CD4-positive, alpha-beta T cell treated with Interleukin-6 at 100 ng/mL for 8 hours (primary cell): ENCODE measurements around the gene DDX1.
"Not testable (repeated sequence)": the region's sequence is repeated elsewhere in the genome, so short reads cannot be mapped to it uniquely, and the experiment has no call there.

Experiments used
- DNase-seq: peaks from one replicate; pipeline ENCODE4 v3.0.0-alpha.2; 2020; ENCODE audit warnings: mixed read lengths, low spot score

The DDX1 gene

DNA sequence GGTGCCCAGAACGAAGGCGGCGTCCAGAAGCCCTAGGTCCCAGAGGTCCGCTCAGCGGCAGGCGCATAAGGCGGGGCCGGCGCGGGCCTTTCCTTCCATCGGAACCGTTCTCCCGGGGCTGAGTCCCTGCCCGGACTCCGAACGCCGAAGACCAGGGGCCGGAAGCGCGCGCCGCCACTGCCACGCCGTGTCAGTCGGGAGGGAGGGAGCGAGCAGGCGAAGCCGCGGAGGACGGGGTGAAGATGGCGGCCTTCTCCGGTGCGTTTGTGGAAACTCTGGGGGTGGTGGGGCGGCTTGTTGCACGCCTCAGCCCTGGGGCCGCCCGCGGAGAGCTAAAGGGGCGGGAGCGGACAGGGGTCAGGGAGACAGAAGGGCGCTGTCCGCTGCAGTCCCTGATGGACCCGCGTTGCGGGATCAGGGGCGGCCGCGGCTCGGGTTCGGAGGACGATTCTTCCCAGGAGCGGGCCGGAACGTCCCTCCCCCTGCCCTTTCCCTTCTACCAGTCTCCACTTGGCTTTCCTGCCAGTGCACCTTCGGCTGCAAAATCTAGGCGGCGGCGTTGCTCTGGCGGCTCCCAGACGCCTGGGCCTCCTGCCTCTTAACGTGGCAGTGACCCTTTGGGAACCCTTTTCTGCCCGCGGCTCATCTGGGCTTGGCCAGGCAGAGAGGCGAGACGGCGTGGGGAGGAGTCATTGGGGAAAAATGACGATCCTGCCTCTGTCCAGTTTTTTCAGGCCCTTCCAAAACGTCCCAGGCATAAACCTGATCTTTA lies at the start of gene DDX1:
Gene DDX1 (plus strand): TSS at position 177 of the 772 bp plus-strand sequence. CDS start 66 bp downstream, at position 243.
- DNase-seq, result peak; percentile 79

DNA sequence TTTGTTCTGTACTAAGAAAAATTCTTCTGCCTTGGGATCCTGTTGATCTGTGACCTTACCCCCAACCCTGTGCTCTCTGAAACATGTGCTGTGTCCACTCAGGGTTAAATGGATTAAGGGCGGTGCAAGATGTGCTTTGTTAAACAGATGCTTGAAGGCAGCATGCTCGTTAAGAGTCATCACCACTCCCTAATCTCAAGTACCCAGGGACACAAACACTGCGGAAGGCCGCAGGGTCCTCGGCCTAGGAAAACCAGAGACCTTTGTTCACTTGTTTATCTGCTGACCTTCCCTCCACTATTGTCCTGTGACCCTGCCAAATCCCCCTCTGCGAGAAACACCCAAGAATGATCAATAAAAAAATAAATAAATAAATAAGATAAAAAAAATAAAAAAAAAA lies 49.4 kb upstream of the DDX1 start:
- DNase-seq, result not testable (repeated sequence)

DNA sequence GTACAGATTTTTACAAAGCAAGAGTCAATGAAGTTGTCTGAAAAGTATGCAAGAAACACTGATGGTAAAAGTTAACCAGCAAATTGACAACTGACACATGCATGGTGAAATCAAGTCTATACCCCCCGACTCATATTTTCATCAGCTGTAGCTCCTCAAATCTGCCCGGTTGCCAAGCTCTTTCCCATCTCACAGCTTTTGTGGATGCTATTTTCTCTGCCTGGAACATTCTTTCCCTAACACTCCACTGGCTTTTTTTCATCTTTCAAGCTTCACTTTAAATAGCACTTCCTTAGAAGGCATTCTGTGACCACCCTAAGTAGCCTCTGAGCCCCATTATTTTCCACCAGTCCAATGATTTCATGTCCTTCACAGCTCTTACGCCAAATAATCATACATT lies 48.6 kb upstream of the DDX1 start:
- no peak for DNase-seq

DNA sequence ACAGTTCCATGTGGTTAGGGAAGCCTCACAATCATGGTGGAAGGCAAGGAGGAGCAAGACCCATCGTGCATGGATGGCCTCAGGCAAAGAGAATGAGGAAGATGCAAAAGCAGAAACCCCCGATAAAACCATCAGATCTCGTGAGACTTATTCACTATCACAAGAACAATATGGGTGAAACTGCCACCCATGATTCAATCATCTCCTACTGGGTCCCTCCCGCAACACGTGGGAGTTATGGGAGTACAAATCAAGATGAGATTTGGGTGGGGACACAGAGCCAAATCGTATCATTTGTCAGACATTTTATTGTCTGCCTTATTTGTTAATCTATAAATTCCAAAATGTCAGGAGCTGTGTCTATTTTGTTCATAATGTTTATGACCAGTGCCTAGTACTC lies 48.1 kb upstream of the DDX1 start:
- DNase-seq, result no peak

DNA sequence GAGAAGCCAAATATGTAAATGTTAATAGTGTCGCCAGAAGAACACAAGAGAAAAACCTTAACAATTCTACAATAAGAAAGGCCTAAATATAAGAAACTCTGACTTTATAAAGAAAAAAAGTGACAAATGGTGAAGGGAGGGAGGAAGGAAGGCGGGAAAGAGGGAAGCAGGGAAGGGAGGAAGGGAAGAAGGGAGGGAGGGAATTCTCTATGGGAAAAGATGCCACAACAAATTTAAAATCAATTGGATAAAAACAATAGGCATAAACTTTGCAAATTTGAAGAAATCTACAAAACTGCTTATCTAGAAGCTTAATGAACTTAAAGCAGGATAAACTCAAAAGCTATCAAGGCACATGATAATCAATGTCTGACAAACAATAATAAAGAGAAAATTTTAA lies 47.4 kb upstream of the DDX1 start:
- DNase-seq, result no peak

DNA sequence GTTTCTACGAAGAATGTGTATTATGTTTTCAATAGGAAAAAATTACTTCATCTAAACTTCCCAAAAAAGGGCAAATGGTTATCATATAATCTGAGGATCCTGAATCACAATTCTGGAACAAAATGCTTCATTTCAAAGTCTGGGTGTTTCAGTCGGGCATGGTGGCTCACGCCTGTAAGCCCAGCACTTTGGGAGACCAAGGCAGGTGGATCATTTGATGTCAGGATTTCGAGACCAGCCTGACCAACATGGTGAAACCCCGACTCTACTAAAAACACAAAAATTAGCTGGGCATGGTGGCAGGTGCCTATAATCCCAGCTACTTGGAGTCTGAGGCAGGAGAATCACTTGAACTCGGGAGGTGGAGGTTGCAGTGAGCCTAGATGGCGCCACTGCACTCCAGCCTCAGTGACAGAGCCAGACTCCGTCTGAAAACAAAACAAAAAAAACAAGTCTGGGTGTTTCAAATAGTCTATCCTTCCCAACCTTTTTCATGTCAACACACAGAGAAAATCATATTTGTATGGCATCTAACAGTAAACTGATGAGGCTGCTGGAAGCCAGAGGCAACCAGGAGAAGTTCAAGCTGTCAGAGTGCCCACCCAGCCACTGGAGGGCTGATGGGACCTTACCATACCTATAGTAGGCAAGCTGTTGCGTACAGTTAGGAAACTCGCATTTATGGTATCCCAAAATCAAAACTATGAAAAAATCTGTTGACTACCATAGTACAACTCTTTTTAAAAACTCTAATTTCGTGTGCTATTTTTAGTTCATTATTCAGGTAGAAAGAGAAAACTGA lies 45.2 kb upstream of the DDX1 start:
- no peak for DNase-seq

DNA sequence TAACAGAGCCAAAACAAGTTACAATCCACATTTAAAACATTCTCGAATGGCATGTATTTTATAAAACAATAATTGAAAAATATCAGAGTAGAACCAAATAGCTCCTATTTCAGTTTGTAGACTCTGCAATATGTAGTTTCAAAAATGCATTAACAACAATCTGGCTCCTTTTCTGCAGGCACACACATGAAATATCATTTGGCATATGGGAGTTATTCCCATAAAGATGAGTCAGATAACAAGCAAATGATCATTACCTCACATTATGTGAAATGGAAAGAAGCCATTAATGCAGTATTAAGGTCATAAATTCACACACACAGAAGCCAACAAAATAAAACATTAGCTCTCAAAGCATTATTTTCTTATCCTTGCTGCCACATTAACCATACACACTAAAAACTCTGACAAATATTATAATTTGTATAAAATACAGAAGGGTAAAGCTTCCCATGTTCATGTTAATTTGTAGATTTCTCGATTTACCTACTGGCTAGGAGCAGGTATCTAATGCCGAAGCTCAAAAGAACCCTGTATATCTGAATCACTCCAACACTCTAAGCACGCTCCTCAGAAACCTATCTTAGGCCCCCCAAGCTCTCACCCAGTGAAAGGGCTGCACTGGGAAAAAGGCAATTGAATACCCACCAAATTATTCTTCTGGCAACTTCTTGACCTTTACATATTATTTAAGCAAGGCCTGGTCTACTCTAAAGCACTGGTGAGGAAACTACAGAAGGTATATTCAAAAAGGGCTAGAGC lies 44.4 kb upstream of the DDX1 start:
- DNase-seq, result no peak

DNA sequence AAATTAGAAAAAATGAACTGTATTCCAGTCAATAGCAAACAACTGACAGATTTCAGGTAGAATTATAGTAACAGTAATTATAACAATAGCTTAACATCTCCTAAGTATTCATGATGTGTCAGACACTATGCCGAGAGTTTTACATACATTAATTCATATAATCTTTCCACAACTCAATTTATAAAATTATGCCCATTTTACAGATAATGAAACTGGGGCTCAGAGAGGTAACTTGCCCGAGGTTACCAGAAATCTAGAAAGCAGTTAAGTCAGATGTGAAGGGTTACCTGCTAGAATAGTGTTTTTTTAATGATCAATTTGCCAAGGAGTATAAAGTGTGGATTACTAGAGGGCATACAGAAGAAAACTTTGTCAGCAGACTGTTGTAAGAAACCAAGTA lies 42.7 kb upstream of the DDX1 start:
- DNase-seq, result no peak

DNA sequence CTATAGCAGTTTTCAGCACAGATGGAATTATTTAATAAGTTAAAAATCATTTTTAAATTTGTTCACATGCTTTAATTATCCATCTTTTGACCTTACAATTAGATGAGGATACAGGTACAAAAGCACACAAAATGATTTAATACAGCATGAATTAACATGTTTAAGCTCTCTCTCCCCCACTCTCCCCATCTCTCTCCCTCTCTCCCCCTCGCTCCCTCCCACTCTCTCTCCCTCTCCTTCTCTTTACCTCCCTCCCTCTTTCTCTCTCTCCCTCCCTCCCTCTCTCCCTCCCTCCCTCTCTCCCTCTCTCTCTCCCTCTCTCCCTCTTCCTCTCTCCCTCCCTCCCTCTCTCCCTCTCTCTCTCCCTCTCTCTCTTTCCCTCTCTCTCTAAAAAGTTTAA lies 38.1 kb upstream of the DDX1 start:
- no peak for DNase-seq

DNA sequence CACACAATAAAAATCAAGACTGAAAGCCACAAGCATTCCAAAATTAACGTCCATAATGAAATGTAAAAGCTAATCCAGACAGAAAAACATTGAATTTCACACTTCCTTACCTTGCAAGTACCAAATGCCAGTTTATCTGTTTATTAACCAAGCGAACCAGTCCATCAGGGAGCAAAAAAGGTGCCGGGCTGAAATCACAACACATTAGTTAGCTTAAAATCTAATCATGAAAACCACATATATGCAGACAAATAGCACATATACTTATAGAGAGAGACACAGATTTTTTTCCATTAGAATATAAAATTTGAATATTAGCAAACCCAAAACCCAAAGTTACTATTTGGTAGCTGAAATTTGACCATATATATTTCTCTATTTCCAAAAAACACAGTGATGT lies 37.7 kb upstream of the DDX1 start:
- no peak for DNase-seq

DNA sequence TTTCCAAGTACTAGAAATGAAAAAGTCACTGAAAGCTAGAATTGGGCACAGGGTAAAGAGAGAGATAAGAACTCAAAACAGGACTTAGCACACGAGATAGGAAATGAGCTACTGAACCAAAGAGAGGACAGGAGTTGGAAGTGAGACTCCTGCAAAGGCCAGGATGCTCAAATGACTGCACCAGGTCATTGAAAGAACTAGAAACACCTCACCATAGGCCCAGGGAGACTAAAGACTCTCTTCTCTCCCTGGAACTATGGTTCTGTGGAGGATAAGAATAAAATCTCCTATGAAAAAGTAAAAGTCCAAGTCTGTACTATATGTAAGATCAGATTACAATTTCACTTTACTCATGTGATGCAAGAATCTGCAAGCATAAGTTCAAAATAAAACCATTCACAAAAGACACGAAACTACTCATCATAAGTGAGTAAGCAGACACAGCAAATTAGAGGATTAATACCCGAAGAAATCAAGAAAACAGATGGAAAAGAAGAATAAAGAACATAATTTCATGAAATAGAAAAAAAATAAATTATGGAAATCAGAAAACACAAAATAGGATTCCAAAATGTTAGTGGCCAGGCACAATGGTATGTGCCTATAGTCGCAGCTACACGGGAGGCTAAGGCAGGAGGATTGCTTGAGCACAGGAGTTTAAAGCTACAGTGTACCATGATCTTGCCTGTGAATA lies 37.0 kb upstream of the DDX1 start:
- DNase-seq, result no peak

DNA sequence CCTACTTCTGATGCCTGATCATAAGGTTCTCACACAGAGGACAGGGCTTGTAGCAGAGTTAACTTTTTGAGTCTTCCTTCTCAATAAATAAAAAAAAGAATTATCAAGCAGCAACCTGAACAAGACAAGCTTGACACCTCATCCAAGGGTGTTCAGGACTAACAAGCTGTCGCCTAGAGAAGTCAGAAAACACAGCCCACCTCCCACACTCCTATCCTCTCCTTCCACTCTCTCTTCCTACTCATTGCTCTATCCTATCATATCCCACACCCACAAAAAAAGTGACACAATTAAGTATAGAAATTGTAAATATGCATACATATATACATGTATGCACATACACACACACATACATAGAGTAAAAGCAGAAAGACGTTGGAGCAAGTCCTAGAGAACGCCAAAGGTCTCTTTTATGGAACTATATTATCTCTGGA lies 35.9 kb upstream of the DDX1 start:
- no peak for DNase-seq

DNA sequence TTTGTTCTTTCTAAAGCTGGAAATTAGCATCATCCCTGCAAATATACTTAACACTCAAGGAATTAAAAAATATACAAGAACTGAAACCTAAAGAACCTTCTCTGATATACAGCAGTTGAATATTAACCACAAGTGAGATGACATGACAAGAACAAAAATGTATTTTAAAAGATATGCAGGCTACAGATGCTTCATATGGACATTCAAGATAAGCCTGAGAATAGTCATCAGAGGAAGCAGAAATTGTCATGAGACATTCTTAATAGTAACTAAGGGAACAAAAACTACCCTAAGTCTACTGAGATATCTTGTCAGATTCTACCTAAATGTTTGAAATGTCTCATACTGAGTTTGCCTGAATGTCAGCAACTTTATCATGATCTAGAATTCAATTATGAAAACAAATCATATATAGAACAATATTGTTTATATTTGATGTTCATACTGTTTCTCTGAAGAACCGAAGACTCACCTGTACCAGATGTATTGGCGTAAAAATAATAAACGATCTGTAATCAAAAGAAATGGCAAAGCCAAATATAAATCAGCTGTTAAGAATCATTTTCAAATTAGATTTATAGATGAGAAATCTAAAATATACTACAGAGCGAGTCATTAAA lies 35.2 kb upstream of the DDX1 start:
- no peak for DNase-seq

DNA sequence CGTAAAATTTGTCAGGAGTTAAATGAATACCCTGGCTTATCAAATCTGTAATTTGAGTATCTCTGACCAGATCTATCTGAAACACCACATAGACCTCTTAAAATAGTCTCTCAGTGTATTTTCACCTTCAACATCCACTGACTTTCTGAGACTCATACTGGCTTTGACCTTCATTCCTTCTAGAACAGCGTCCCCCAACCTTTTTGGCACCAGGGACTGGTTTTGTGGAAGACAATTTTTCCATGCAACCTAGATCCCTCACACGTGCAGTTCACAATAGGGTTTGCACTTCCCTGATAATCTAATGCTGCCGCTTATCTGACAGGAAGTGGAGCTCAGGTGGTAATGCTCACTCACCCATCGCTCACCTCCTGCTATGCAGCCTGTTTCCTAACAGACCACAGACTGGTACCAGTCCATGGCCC lies 33.8 kb upstream of the DDX1 start:
- no peak for DNase-seq

DNA sequence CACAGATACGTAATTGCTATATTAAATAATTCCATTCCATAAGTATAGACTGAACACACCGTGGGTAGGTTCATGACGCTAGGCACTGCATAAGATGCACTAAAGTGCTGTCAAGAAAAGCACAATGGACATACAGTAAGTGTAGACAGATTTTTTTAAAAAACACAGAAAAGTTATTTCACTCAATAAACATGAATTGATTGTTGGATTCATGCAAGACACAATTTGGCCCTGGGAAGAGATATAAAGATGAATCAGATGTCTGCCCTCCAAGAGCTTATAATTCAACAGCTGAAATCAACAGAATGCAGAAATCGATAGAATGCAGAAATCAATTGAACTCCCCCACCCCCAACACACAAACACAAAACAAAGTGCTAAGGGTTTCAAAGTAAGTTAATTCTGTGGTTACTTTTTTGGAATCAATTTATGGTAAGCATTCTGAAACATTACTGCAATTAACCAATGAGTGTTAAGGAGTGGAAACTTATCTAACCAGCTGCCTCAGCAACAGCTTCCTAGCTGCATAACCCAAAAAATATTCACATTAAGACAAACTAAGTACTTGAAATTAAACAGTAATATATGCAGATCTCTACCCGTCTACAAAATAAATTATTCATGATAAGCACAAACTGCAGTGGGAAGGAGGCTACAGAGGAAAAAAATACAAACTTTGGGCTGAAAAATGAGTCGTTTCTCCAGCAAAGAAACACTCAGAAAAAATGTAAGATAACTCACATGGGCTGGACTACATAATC lies 32.1 kb upstream of the DDX1 start:
- no peak for DNase-seq

DNA sequence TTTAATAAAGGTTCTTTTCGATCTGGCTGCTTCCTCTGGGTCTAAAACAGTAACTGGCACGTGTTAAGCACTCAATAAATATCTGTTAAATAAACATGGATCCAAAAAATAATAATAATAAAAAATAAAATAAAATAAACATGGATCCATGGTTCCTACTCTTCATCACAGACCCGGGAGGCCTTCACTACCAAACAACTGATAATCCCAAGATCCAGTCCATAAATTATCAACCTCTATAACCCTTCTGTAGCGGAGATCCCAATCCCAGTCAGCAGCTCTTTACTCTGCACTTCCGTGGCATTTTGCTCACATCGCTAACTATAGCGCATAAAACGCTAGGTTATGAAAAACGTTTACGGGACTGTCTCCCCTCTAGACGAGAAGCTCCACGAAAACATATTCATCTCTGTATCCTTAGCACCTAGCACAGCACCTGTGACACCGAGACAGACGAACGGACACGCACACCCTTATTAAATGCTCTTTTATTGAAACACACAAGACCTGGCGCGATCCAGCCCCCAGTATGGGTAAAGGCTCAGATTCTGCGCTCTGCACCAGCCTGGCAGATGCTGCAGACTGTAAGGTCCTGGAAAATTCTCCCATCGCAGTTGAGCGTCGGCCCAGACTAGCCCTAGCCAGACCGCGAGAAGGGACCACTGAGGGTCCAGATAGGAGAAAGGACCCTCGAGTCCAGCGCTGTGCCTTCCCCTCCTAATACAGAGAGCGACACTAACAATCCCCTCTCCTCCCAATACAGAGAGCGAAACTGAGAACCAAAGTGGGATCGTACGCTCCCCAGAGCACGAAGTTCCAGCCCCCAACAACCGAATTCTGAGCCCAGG lies 31.3 kb upstream of the DDX1 start:
- no peak for DNase-seq

DNA sequence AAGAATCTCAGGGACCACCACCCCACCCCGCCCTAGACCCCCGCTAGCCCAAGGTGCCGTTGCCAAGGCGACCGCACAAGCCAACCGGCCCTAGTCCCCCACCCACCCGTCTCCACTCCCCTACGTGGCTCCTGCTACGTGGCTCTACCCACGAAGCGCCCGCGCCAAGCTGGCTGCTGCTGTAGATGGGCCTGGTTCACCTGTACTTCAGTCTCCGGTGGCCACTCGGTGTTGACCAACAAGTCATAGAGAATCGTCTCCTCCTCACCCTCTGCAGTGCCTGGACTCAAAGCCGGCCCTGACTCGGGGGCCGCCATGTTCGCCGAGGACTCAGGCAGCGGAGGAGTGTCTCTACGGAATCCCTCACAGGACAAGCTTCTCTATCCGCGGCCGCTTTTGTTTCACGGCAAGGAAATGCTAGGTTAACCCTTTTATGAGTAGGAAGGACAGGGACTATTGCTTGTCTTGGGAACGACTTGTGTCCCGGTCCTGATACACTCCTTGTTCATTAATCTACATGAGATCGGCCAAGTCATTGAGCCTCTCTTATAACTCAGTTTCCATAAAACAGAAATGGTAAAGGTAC lies 30.6 kb upstream of the DDX1 start, which contains the start of gene NBAS:
Gene NBAS (minus strand): TSS at position 347 of the 586 bp plus-strand sequence. CDS start 30 bp downstream, at position 317.
- peak; percentile 81 for DNase-seq

DNA sequence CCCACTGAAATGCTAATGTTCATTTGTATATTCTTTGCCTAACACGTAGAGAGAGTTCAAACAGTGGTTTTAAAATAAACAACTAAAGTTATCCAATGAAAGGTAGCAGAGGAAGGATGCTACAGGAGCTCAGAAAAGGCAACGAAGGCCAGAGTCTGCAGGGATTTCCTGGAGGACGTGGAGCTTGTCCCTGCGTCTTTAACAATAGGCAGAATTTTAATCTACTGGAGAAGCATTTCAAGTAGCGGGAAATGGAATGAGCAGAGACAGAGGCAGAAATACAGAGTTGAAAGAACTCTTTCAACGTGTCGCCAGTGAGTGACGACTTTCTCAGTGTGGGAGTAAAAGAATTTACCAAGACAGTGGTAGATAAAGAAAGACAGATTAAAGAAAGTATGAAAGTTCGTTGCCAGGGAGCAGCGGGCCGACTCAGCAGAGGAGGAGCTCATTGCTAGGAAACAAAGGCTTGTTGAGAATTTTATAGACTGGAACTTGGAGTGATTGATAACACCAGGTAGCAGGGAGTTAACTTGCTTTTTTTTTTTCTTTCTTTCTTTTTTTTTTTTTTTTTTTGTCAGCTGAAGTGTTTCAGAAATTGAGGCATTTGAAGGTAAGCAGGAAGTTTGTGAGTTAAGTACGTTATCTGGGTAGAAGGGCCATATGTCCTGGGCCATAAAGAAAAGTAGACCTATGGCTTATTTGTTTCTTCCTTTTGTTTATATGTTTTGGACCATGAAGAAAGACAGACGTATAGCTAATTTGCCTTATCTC lies 29.9 kb upstream of the DDX1 start:
- peak; percentile 5 for DNase-seq
